Measurements from ENCODE around the gene LIFR.
"Not testable (repeated sequence)": the region's sequence is repeated elsewhere in the genome, so short reads cannot be mapped to it uniquely, and the experiment has no call there.

DNA sequence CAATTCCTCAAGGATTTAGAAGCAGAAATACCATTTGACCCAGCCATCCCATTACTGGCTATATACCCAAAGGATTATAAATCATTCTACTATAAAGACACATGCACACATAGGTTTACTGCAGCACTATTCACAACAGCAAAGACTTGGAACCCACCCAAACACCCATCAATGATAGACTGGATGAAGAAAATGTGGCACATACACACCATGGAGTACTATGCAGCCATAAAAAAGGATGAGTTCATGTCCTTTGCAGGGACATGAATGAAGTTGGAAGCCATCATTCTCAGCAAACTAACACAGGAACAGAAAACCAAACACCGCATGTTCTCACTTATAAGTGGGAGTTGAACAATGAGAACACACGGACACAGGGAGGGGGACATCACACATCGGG is 39.8 kb downstream of the LIFR start:
- TF ChIP-seq EP300 (IDR thresholded peaks at IDR 0.05) = not testable (repeated sequence)
- TF ChIP-seq, protein P1, sequence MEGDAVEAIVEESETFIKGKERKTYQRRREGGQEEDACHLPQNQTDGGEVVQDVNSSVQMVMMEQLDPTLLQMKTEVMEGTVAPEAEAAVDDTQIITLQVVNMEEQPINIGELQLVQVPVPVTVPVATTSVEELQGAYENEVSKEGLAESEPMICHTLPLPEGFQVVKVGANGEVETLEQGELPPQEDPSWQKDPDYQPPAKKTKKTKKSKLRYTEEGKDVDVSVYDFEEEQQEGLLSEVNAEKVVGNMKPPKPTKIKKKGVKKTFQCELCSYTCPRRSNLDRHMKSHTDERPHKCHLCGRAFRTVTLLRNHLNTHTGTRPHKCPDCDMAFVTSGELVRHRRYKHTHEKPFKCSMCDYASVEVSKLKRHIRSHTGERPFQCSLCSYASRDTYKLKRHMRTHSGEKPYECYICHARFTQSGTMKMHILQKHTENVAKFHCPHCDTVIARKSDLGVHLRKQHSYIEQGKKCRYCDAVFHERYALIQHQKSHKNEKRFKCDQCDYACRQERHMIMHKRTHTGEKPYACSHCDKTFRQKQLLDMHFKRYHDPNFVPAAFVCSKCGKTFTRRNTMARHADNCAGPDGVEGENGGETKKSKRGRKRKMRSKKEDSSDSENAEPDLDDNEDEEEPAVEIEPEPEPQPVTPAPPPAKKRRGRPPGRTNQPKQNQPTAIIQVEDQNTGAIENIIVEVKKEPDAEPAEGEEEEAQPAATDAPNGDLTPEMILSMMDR (IDR thresholded peaks at IDR 0.05) = not testable (repeated sequence)
